Loucy (cell line): ENCODE data around the gene SCAF1.

ENCODE experiments used
- H2AFZ ChIP-seq: fragments of 200-600 bp; sonication (generic); 2 replicates; pipeline ENCODE4 v1.6.0; 2016; ENCODE audit warnings: antibody characterized with exemption, mild to moderate bottlenecking, low read length, moderate library complexity
- H3F3A ChIP-seq: fragments of 200-600 bp; 2 replicates; pipeline ENCODE4 v1.6.0; 2016; ENCODE audit warnings: antibody characterized with exemption, low read depth, mild to moderate bottlenecking
- H3K27me3 ChIP-seq: fragments of 200-600 bp; sonication (generic); 2 replicates; pipeline ENCODE4 v1.6.1; 2014; ENCODE audit warnings: low read length, mild to moderate bottlenecking; ENCODE audit not compliant: insufficient read depth, poor library complexity, severe bottlenecking
- H3K36me3 ChIP-seq: fragments of 200-600 bp; sonication (generic); 2 replicates; pipeline ENCODE4 v1.6.1; 2016; ENCODE audit warnings: low read length; ENCODE audit not compliant: insufficient read depth
- H3K4me1 ChIP-seq: fragments of 200-600 bp; sonication (generic); 2 replicates; pipeline ENCODE4 v1.5.1; 2014; ENCODE audit warnings: low read length, mild to moderate bottlenecking; ENCODE audit not compliant: insufficient read depth, poor library complexity, severe bottlenecking
- H3K4me2 ChIP-seq: fragments of 200-600 bp; sonication (generic); 2 replicates; pipeline ENCODE4 v1.6.0; 2014; ENCODE audit warnings: antibody characterized with exemption, low read length, low read depth, mild to moderate bottlenecking; ENCODE audit not compliant: poor library complexity, severe bottlenecking
- H3K4me3 ChIP-seq: fragments of 200-600 bp; sonication (generic); 2 replicates; pipeline ENCODE4 v1.5.1; 2014; ENCODE audit warnings: low read length, mild to moderate bottlenecking, mixed read lengths; ENCODE audit not compliant: poor library complexity, severe bottlenecking
- H3K79me2 ChIP-seq: fragments of 200-600 bp; sonication (generic); 2 replicates; pipeline ENCODE4 v1.6.1; 2014; ENCODE audit warnings: low read length; ENCODE audit not compliant: insufficient read depth
- H3K9ac ChIP-seq: fragments of 200-600 bp; sonication (generic); 2 replicates; pipeline ENCODE4 v1.6.0; 2014; ENCODE audit warnings: mild to moderate bottlenecking, low read depth, low read length, moderate library complexity; ENCODE audit not compliant: poor library complexity, severe bottlenecking
- H3K9me2 ChIP-seq: fragments of 200-600 bp; sonication (generic); replicated peaks from 2 replicates; pipeline ENCODE4 v1.6.1; 2016; ENCODE audit warnings: low read depth, low read length, mixed read lengths
- H3K9me3 ChIP-seq: fragments of 200-600 bp; sonication (generic); 2 replicates; pipeline ENCODE4 v1.6.1; 2014; ENCODE audit warnings: mild to moderate bottlenecking, antibody characterized with exemption, low read length, low read depth; ENCODE audit not compliant: insufficient read depth
- H4K20me1 ChIP-seq: fragments of 200-600 bp; sonication (generic); 2 replicates; pipeline ENCODE4 v1.6.0; 2014; ENCODE audit warnings: antibody characterized with exemption, low read length, mild to moderate bottlenecking; ENCODE audit not compliant: insufficient read depth, poor library complexity, severe bottlenecking
- EZH2phosphoT487 ChIP-seq: fragments of 200-600 bp; IDR thresholded peaks from 2 replicates; pipeline ENCODE4 v1.6.1; 2018; ENCODE audit warnings: antibody characterized with exemption, mild to moderate bottlenecking, moderate library complexity, borderline replicate concordance
- TF ChIP-seq, protein P1 (sequence below): fragments of 200-600 bp; sonication (generic); conservative IDR thresholded peaks from 2 replicates; pipeline ENCODE4 v1.5.1; 2014; ENCODE audit warnings: mild to moderate bottlenecking, antibody characterized with exemption, low read length

The SCAF1 gene

DNA sequence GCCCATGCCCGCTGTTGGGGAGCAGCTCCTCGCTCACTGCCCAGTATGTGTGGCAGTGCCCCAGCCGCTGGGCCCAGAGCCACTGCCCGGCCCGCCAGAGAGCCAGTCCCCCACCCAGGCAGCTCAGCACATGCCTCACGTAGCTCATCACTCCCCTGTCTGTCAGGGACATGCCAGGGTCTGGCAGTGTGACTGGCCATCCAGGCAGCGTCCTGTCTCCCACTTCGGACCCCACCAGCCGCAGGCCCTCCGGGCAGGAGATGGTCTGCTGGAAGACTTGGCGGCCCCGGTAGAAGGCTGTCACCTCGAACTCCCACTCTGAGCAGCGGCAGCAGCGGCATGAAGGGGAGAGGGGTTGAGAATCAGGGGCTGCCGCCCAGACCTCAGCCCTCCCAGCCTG lies 20.0 kb downstream of the SCAF1 start:
- peaks cover 41% of the 10 kb centered on the region for H3K79me2 ChIP-seq
- no peak overlapping the region for H2AFZ ChIP-seq
- no peaks in the 10 kb centered on the region for H3K9me3 ChIP-seq
- H3K9me2 ChIP-seq, result no peaks in the 10 kb centered on the region
- H3K36me3 ChIP-seq, result peaks cover 37% of the 10 kb centered on the region; the same call in 1 of the 2 replicates
- no peak overlapping the region for H3K4me2 ChIP-seq
- no peak overlapping the region for H3K9ac ChIP-seq
- no peak for TF ChIP-seq EZH2phosphoT487
- TF ChIP-seq, protein P1, sequence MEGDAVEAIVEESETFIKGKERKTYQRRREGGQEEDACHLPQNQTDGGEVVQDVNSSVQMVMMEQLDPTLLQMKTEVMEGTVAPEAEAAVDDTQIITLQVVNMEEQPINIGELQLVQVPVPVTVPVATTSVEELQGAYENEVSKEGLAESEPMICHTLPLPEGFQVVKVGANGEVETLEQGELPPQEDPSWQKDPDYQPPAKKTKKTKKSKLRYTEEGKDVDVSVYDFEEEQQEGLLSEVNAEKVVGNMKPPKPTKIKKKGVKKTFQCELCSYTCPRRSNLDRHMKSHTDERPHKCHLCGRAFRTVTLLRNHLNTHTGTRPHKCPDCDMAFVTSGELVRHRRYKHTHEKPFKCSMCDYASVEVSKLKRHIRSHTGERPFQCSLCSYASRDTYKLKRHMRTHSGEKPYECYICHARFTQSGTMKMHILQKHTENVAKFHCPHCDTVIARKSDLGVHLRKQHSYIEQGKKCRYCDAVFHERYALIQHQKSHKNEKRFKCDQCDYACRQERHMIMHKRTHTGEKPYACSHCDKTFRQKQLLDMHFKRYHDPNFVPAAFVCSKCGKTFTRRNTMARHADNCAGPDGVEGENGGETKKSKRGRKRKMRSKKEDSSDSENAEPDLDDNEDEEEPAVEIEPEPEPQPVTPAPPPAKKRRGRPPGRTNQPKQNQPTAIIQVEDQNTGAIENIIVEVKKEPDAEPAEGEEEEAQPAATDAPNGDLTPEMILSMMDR, result no peak
- H4K20me1 ChIP-seq, result peaks cover 17% of the 10 kb centered on the region
- no peaks in the 10 kb centered on the region for H3F3A ChIP-seq
- no peak overlapping the region for H3K4me3 ChIP-seq
- no peaks in the 10 kb centered on the region for H3K27me3 ChIP-seq
- H3K4me1 ChIP-seq, result peaks cover 14% of the 10 kb centered on the region

- no peaks in the 10 kb centered on the region for H3K27me3 ChIP-seq
- H3F3A ChIP-seq, result no peaks in the 10 kb centered on the region
- peaks cover 34% of the 10 kb centered on the region; the same call in 1 of the 2 replicates for H3K36me3 ChIP-seq
- H4K20me1 ChIP-seq, result peaks cover 17% of the 10 kb centered on the region
- H2AFZ ChIP-seq, result no peak overlapping the region
- peak overlapping the region; percentile 97 for H3K4me3 ChIP-seq
- H3K9ac ChIP-seq, result no peak overlapping the region
- no peaks in the 10 kb centered on the region for H3K9me2 ChIP-seq
- peak overlapping the region; percentile 93 for H3K4me2 ChIP-seq
- H3K9me3 ChIP-seq, result no peaks in the 10 kb centered on the region
- TF ChIP-seq EZH2phosphoT487, result no peak
- TF ChIP-seq, protein P1, result no peak
- peaks cover 21% of the 10 kb centered on the region for H3K4me1 ChIP-seq
- peaks cover 42% of the 10 kb centered on the region for H3K79me2 ChIP-seq
These were observed 21.2 kb downstream of the SCAF1 start for GRCh38 chr19:49663224-49663623.

DNA sequence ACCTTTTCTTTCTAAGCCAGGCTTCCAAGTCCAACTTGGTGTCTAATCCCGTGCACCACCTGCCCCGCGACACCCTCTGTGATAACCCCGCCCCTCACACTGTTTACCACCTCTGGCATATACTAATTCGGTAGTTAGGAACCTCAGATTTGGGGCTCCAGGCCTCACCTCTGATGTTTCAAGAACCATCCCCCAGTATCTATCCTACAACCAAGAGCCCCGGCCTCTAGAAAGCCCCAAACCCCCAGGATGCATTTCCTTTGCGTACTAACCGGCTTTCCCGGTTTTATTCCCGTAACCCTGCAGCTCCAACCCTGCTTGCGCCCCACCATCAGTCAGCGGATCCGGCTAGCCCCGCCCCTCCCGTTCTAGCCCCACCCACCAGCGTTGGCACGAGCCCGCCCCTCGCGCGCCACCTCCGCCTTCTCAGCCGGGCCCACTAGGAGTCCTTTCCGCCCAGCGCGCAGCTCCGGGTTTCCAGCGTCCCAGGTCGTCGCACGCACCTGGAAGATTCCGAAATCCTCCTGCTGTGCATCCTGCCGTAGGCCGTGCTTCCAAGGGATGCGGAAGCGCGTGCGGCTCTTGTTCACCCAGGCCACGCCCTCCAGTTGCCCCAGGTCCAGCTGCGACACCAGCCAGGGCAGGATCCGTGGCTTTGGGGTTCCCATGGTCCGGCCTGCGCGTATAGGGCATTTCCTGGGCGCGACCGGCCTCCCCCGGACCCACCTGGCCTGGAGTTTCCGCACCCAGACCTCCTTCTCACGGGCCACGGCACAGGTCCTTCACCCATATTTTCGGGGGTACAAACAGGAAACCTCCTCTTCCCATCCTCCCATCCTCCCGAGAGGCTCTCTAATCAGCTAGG lies 22.4 kb downstream of the SCAF1 start:
- Histone ChIP-seq H3K36me3 (peaks cover 25% of the 10 kb centered on the region; the same call in 1 of the 2 replicates), H3K4me1 (peaks cover 21% of the 10 kb centered on the region), H3K9ac (peak overlapping the region; percentile 91), H3K4me2 (peak overlapping the region; percentile 93), H3K79me2 (peaks cover 42% of the 10 kb centered on the region), H2AFZ (no peak overlapping the region), H3K4me3 (peak overlapping the region; percentile 97), H3K9me2 (no peaks in the 10 kb centered on the region), H3K27me3 (no peaks in the 10 kb centered on the region), H3K9me3 (no peaks in the 10 kb centered on the region), H3F3A (no peaks in the 10 kb centered on the region), H4K20me1 (peaks cover 17% of the 10 kb centered on the region)
- TF ChIP-seq EZH2phosphoT487, result no peak
- TF ChIP-seq, protein P1, result no peak
